Trophoblast cell (in vitro differentiated cells and primary cell): Measurements from ENCODE around the gene ZNF487.
"Not testable (repeated sequence)": the region's sequence is repeated elsewhere in the genome, so short reads cannot be mapped to it uniquely, and the experiment has no call there.

Experiments
- DNase-seq, 2 donors: peaks; one replicate each; pipeline ENCODE4 v3.0.0-alpha.2; 2016
- H2AFZ ChIP-seq: 2 replicates; pipeline ENCODE4 v1.6.1; 2013; ENCODE audit warnings: low read length, moderate library complexity, mild to moderate bottlenecking; ENCODE audit not compliant: insufficient read depth, poor library complexity
- H2AK5ac ChIP-seq: 2 replicates; pipeline ENCODE4 v1.6.1; 2013; ENCODE audit warnings: mild to moderate bottlenecking, low read length
- H2BK120ac ChIP-seq: 2 replicates; pipeline ENCODE4 v1.6.1; 2013; ENCODE audit warnings: low read length, mild to moderate bottlenecking, moderate library complexity; ENCODE audit not compliant: insufficient read depth, poor library complexity
- H2BK12ac ChIP-seq: 2 replicates; pipeline ENCODE4 v1.6.1; 2013; ENCODE audit warnings: mild to moderate bottlenecking, low read length, moderate library complexity
- H2BK5ac ChIP-seq: 2 replicates; pipeline ENCODE4 v1.6.1; 2013; ENCODE audit warnings: low read length, low read depth, moderate library complexity, mild to moderate bottlenecking; ENCODE audit not compliant: poor library complexity
- H3K14ac ChIP-seq: 2 replicates; pipeline ENCODE4 v1.6.1; 2013; ENCODE audit warnings: mild to moderate bottlenecking, low read length
- H3K18ac ChIP-seq: 2 replicates; pipeline ENCODE4 v1.6.1; 2013; ENCODE audit warnings: mild to moderate bottlenecking, low read length
- H3K23ac ChIP-seq: 2 replicates; pipeline ENCODE4 v1.6.1; 2013; ENCODE audit warnings: low read length
- H3K27ac ChIP-seq: 2 replicates; pipeline ENCODE4 v1.5.1; 2013; ENCODE audit warnings: low read depth, mild to moderate bottlenecking, inconsistent platforms, low read length, moderate library complexity
- H3K27me3 ChIP-seq: 2 replicates; pipeline ENCODE4 v1.6.1; 2013; ENCODE audit warnings: inconsistent platforms, mild to moderate bottlenecking, low read length, moderate library complexity; ENCODE audit not compliant: insufficient read depth
- H3K36me3 ChIP-seq, 2 experiments: 1 replicate in 1 of 2; 2 replicates in 1 of 2; pipeline ENCODE4 v1.6.1; 2013; ENCODE audit warnings: low read length in 2 of 2, mild to moderate bottlenecking in 2 of 2, moderate library complexity in 1 of 2; ENCODE audit not compliant: insufficient read depth in 2 of 2, control insufficient read depth in 1 of 2
- H3K4ac ChIP-seq: 2 replicates; pipeline ENCODE4 v1.6.1; 2013; ENCODE audit warnings: low read depth, mild to moderate bottlenecking, low read length, moderate library complexity
- H3K4me1 ChIP-seq, 2 experiments: 1 replicate in 1 of 2; 2 replicates in 1 of 2; pipeline ENCODE4 v1.6.1; 2013; ENCODE audit warnings: low read length in 2 of 2, mild to moderate bottlenecking in 2 of 2, moderate library complexity in 1 of 2; ENCODE audit not compliant: insufficient read depth in 2 of 2, control insufficient read depth in 1 of 2
- H3K4me2 ChIP-seq: 2 replicates; pipeline ENCODE4 v1.6.1; 2013; ENCODE audit warnings: inconsistent platforms, mild to moderate bottlenecking, low read length, moderate library complexity
- H3K4me3 ChIP-seq: 2 replicates; pipeline ENCODE4 v1.5.1; 2013; ENCODE audit warnings: mild to moderate bottlenecking, low read depth, low read length, inconsistent platforms
- H3K79me1 ChIP-seq: one replicate; pipeline ENCODE4 v1.6.1; 2013; ENCODE audit warnings: low read length
- H3K79me2 ChIP-seq: 2 replicates; pipeline ENCODE4 v1.6.1; 2013; ENCODE audit warnings: low read length, mild to moderate bottlenecking; ENCODE audit not compliant: control insufficient read depth, insufficient read depth, poor library complexity
- H3K9ac ChIP-seq: 2 replicates; pipeline ENCODE4 v1.6.1; 2013; ENCODE audit warnings: mild to moderate bottlenecking, low read length
- H3K9me3 ChIP-seq: 2 replicates; pipeline ENCODE4 v1.6.1; 2013; ENCODE audit warnings: low read depth, mild to moderate bottlenecking, control low read depth, inconsistent platforms, low read length; ENCODE audit not compliant: insufficient read depth
- H4K12ac ChIP-seq: 2 replicates; pipeline ENCODE4 v1.6.1; 2013; ENCODE audit warnings: low read depth, mild to moderate bottlenecking, low read length, moderate library complexity
- H4K8ac ChIP-seq: 2 replicates; pipeline ENCODE4 v1.6.1; 2013; ENCODE audit warnings: low read depth, mild to moderate bottlenecking, low read length, moderate library complexity
- H4K91ac ChIP-seq: one replicate; pipeline ENCODE4 v1.6.1; 2013; ENCODE audit warnings: low read depth, mild to moderate bottlenecking, low read length, moderate library complexity
- WGBS: extraction: QIAGEN DNeasy Blood & Tissue Kit; methylation state at CpG from one replicate; pipeline ENCODE4 v1.1.7; 2013; ENCODE audit warnings: missing lambda C conversion rate; ENCODE audit not compliant: insufficient read length, insufficient coverage; ENCODE audit errors: extremely low coverage; 5-methylcytosine and 5-hydroxymethylcytosine counted together

Gene ZNF487

DNA sequence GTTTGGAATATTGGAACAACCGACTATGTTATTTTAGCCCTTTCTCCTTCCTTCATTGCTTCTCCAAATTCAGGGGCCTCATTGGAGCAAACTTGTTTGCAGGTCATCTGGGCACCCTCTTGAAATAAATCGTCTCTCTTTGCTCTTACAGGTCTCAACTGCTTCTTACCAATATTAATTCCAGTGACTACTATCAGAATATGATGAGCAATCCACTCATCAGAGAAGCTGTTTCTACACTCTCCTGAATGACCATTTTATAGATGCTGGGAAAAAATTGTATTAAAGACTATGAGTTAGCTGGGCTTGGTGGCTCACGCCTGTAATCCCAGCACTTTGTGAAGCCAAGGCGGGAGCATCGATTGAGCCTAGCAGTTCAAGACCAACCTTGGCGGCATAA, 15.4 kb upstream of the ZNF487 start:
- no peaks in the 10 kb centered on the region for H3K36me3 ChIP-seq

DNA sequence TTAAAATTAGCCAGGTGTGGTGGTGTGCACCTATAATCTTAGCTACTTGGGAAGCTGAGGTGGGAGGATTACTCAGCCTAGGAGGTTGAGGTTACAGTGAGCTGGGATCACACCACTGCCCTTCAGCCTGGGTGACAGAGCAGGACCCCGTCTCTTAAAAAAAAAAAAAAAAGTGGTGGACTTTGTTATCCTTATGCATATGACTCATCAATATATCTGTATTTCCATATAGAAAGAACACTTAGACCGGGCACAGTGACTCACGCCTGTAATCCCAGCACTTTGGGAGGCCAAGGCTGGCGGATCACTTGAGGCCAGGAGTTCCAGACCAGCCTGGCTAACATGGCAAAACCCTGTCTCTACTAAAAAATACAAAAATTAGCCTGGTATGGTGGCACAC, 15.0 kb upstream of the ZNF487 start:
- H3K4me2 ChIP-seq, H3K27ac ChIP-seq, H3K9ac ChIP-seq, H2BK12ac ChIP-seq, H3K4ac ChIP-seq, H2AFZ ChIP-seq, H3K4me3 ChIP-seq, H4K8ac ChIP-seq, H3K4me1 ChIP-seq, DNase-seq, H3K14ac ChIP-seq, H2BK120ac ChIP-seq, H3K79me2 ChIP-seq, H2BK5ac ChIP-seq, H3K18ac ChIP-seq, H3K9me3 ChIP-seq, H4K91ac ChIP-seq, H4K12ac ChIP-seq, H3K23ac ChIP-seq, H3K79me1 ChIP-seq, H2AK5ac ChIP-seq, H3K27me3 ChIP-seq, H3K36me3 ChIP-seq: not testable (repeated sequence)
- WGBS: no CpG with 5 or more reads among the region's 4 CpGs

More for the DNA sequence above, 15.4 kb upstream of the ZNF487 start:
- H4K8ac ChIP-seq: no peak overlapping the region
- WGBS: no CpG with 5 or more reads among the region's 6 CpGs
- H3K4me1 ChIP-seq: peaks cover 5 to 8% of the 10 kb centered on the region in 2 experiments
- H3K9ac ChIP-seq: no peak overlapping the region
- H3K4me2 ChIP-seq: no peak overlapping the region
- no peaks in the 10 kb centered on the region for H3K79me2 ChIP-seq
- no peak overlapping the region for H3K4me3 ChIP-seq
- H4K12ac ChIP-seq: no peak overlapping the region
- no peak overlapping the region for H2BK120ac ChIP-seq
- no peak overlapping the region for H3K27ac ChIP-seq
- H2AK5ac ChIP-seq: no peak overlapping the region
- H3K23ac ChIP-seq: no peak overlapping the region
- no peak overlapping the region for H3K4ac ChIP-seq
- H3K14ac ChIP-seq: no peak overlapping the region
- no peaks in the 10 kb centered on the region for H3K9me3 ChIP-seq
- H4K91ac ChIP-seq: no peak overlapping the region
- no peak overlapping the region for H2BK5ac ChIP-seq
- no peaks in the 10 kb centered on the region for H3K27me3 ChIP-seq
- no peak overlapping the region for H2BK12ac ChIP-seq
- DNase-seq: no peak
- peaks cover 9% of the 10 kb centered on the region for H3K79me1 ChIP-seq
- no peak overlapping the region for H2AFZ ChIP-seq
- no peak overlapping the region for H3K18ac ChIP-seq

DNA sequence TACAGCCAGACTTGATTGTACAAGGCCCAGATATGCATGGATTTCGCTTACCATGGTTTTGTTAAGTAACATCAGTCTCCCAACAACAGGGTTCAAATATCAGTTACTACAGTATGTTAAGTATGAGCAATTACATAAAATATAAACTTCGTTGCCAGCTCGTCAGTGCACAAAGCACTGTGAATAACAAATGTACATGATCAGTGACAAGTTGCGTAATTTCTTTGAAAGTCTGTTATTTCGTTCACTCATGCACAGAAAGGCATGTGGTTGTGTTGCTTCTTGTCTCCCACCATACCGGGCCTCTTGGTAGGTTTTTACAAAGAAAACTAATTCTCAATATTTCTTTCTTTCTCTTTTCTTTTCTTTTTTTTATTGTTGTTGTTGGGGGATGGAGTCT, 12.5 kb upstream of the ZNF487 start:
- no peak overlapping the region for H3K4ac ChIP-seq

DNA sequence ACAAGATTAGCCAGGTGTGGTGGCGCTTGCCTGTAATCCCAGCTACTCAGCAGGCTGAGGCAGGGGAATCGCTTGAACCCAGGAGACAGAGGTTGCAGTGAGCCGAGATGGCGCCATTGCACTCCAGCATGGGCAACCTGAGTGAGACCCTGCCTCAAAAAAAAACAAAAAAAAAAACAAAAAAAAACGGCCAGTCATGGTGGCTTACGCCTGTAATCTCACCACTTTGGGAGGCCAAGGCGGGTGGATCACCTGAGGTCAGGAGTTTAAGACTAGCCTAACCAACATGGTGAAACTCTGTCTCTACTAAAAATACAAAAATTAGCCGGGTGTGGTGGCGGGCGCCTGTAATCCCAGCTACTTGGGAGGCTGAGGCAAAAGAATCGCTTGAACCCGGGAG, 10.4 kb upstream of the ZNF487 start:
- not testable (repeated sequence) for H3K27me3 ChIP-seq, H2BK12ac ChIP-seq, H3K18ac ChIP-seq, H2BK120ac ChIP-seq, H3K79me2 ChIP-seq, H3K4ac ChIP-seq, H3K23ac ChIP-seq, H2BK5ac ChIP-seq, H4K8ac ChIP-seq, H3K9me3 ChIP-seq, H3K4me2 ChIP-seq, H3K4me1 ChIP-seq, H3K14ac ChIP-seq, H3K79me1 ChIP-seq, H3K27ac ChIP-seq, H3K9ac ChIP-seq, H4K12ac ChIP-seq, H2AK5ac ChIP-seq, H4K91ac ChIP-seq, H2AFZ ChIP-seq, DNase-seq, H3K36me3 ChIP-seq, H3K4me3 ChIP-seq
- WGBS: no CpG with 5 or more reads among the region's 12 CpGs

More for the DNA sequence above, 12.5 kb upstream of the ZNF487 start:
- Histone ChIP-seq H3K27me3 (no peaks in the 10 kb centered on the region), H3K4me2 (no peak overlapping the region), H2AK5ac (no peak overlapping the region), H3K4me1 (peaks cover 2 to 8% of the 10 kb centered on the region in 2 experiments), H3K79me1 (peaks cover 9% of the 10 kb centered on the region), H3K36me3 (no peaks in the 10 kb centered on the region), H2BK5ac (no peak overlapping the region), H4K91ac (no peak overlapping the region), H3K23ac (no peak overlapping the region), H4K8ac (no peak overlapping the region), H2AFZ (no peak overlapping the region), H2BK120ac (no peak overlapping the region), H3K79me2 (no peaks in the 10 kb centered on the region), H3K14ac (no peak overlapping the region), H4K12ac (no peak overlapping the region), H3K9me3 (no peaks in the 10 kb centered on the region), H3K9ac (no peak overlapping the region), H2BK12ac (no peak overlapping the region), H3K27ac (no peak overlapping the region), H3K4me3 (no peak overlapping the region), H3K18ac (no peak overlapping the region)
- WGBS: no CpG with 5 or more reads among the region's 6 CpGs
- no peak for DNase-seq
